ENCODE results near the gene UBE2Q2. TPM values are rescaled to one million over a fixed set of nuclear protein-coding genes. Genes with fewer than 3 reads are reported as not detected.
A peak's percentile ranks its signal among the peaks of the same experiment; 100 is the strongest.

Gene UBE2Q2
- total and polyA plus RNA-seq, 9 of the 15 experiments (the other 6 are each of a cell fraction or from before 2014, with no cell fraction given) = 6.2 to 24.0 (median 16.2) TPM

DNA sequence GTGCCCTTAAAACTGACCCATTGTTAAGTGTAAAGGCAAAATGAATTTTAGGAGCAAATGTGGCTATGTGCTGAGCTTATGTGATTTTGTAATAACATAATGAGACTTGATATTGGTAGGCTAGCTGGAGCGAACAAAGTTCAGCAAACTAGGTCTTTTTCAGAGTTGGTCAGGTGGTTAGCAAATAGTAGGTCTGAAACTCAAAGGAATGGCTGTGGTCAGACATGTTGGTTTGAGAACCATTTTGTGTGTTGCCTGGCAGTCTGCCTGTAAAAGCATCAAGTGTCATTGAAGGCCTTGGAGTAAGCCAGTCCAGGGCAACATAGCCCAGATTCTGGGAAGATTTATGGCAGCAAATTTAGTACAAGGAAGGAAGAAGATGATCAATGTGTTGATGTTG is 76.8 kb downstream of the UBE2Q2 start:
- no peaks in the 10 kb centered on the region; a peak in 1 of 5 replicates for H3K4me1 ChIP-seq (replicated peaks in 1 of 2; ENCODE audit: control insufficient read depth in 2 of 2, insufficient read depth in 2 of 2, low read length in 2 of 2)
- H3K4me2 ChIP-seq (ENCODE audit: insufficient read depth, low read length) = no peak overlapping the region
- POLR2A ChIA-PET = interaction anchor here (0.6 kb wide), 2 partner anchors 40 to 169 kb away, joined by 3 read pairs; no protein-coding TSS in a partner anchor
- no peak overlapping the region for H2AFZ ChIP-seq (ENCODE audit: low read depth, low read length)
- H3K4me3 ChIP-seq = no peak overlapping the region
- FAIRE-seq (no peak), DNase-seq (ENCODE audit: extremely low read depth in 1 of 4, low spot score in 3 of 4) (no peak), ATAC-seq (no peak)
- BruUV-seq (replicated peaks) = TSS peak; percentile 13
- no peaks in the 10 kb centered on the region for H3K9me3 ChIP-seq (replicated peaks; ENCODE audit: control insufficient read depth, insufficient read depth, low read depth, low read length)
- intact Hi-C loops (cut with micrococcal nuclease) = loop anchor here (2.0 to 10.0 kb wide), 3 partner anchors 117 to 235 kb away; no protein-coding TSS in a partner anchor
- H3K36me3 ChIP-seq (ENCODE audit: control insufficient read depth, insufficient read depth, low read length) = peaks cover 85% of the 10 kb centered on the region
- H3K9me1 ChIP-seq (ENCODE audit: control insufficient read depth, insufficient read depth, low read length) = no peaks in the 10 kb centered on the region
- H4K20me1 ChIP-seq (replicated peaks; ENCODE audit: control insufficient read depth, insufficient read depth, low read length) = peaks cover 4% of the 10 kb centered on the region
- in situ Hi-C loops (cut with MboI) = loop anchor here (5.0 kb wide), 1 partner anchor 108 kb away; no protein-coding TSS in a partner anchor
- CTCF ChIA-PET (ENCODE audit: low intra/inter-chr PET ratio) = no interaction called here
- H3K79me2 ChIP-seq (ENCODE audit: control insufficient read depth, insufficient read depth, low read length) = peaks cover 24% of the 10 kb centered on the region; the same call in 2 of the 3 replicates
- WGBS (ENCODE audit: insufficient coverage, low coverage, missing lambda C conversion rate) = 93% methylated on average over 1 of the region's 1 CpG
- TF ChIP-seq POLR2G (IDR thresholded peaks at IDR 0.05; ENCODE audit: low read depth, low read length) (no peak), DMBX1 (CRISPR knock-in tag; IDR thresholded peaks at IDR 0.05; ENCODE audit: borderline replicate concordance) (no peak), CREB1 (IDR thresholded peaks at IDR 0.05) (no peak), CREB1 (CRISPR knock-in tag; IDR thresholded peaks at IDR 0.05) (no peak), SAFB2 (IDR thresholded peaks at IDR 0.05; ENCODE audit: borderline replicate concordance, low read depth, low read length, severe bottlenecking) (no peak), PTTG1 (tag; IDR thresholded peaks at IDR 0.05; ENCODE audit: low read depth) (no peak), GTF2F1 (IDR thresholded peaks at IDR 0.05; ENCODE audit: low read depth, low read length) (no peak)
- no peak overlapping the region for H3K27ac ChIP-seq (ENCODE audit: extremely low read depth, low read depth, low read length)
- H3K27me3 ChIP-seq (ENCODE audit: control insufficient read depth in 2 of 2, insufficient read depth in 2 of 2, low read length in 2 of 2) = no peaks in the 10 kb centered on the region
- no peak overlapping the region for H3K9ac ChIP-seq (ENCODE audit: insufficient read depth in 1 of 2, low read depth in 2 of 2, low read length in 2 of 2)

Measured in K562 (cell line).